HG02852 (cell line): ENCODE measurements around the gene FCHSD1.

Source experiments
- ATAC-seq: cut with Tn5 transposase; IDR thresholded peaks from one replicate; pipeline ENCODE4 v1.9.1; 2021; ENCODE audit warnings: mild to moderate bottlenecking, moderate library complexity; ENCODE audit not compliant: unreplicated experiment

The FCHSD1 gene

DNA sequence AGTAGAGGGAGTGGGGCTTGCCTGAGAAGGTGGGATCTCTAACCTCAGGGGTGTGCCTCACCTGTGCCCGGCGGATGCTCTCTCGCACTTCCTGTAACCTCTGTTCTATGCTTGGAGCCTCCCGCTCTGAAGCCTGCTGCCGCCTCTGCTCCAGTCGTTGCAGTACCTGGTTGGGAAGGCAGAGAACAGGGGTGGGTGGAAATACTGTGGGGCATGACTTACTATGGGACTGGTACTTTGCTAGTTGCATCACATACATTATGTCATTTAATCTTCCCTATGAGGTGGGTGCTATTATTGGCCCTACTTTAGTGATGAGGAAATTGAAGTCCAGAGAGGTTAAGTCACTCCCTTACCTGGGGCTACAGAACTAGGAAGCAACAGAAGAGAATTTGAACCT is 5.2 kb downstream of the FCHSD1 start:
- ATAC-seq: no peak

DNA sequence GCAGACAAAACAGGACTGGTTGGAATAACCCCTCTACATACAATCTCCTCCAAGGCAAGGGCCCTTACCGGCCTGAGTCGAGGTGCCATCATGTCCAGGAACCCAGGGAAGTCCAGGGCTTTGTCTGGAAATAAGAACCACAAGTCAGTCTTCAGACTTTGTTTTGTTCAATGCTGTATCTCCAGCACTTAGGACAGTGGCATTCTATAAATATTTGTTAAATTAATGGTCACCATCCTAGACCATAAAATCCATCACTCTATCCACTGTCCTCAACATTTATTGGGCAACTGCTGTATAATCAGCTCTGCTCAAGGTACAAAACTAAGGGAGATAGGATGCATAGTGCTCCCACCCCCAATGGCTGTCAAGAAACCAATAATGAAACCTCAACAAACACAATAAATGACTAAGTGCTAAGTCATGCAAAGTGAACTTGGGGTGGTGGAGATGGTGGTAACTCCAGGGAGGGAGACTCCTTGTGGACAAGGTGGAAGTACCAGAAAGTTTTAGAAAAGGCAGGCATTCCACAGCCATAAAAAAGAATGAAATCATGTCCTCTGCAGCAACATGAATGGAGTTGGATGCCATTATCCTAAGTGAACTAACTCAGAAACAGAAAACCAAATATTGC is 9.5 kb downstream of the FCHSD1 start:
- ATAC-seq: peak; percentile 53

DNA sequence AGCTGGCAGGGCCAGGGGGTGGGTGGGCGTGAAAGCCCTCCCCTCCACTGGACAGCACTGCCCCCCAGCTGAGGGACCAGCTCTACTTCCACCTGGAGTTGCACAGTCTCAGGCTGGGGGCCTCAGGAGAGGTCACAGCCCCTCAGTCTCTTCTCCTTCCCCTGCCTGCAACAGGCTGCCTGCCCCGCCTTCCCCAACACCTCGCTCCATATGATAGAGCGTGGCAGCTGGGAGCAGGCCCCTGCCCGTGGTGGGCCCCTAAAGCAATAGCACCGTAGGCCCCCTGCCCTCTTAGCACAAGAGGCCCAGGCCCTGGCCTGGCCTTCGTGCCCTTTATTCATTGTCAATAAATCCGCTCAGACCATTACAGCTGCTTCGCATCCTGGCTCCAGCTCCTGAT is 10.5 kb downstream of the FCHSD1 start:
- no peak for ATAC-seq

DNA sequence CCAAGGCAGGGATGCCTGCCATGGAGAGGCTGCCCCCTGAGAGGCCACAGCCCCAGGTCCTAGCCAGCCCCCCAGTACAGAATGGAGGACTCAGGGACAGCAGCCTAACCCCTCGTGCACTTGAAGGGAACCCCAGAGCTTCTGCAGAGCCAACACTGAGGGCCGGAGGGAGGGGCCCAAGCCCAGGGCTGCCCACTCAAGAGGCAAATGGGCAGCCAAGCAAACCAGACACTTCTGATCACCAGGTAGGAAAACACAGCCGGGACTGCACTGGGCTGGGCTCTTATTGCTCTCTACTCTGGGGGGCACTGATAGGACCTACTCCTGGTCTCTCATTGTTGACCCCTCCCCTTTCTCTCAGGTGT is 11.2 kb downstream of the FCHSD1 start:
- no peak for ATAC-seq

DNA sequence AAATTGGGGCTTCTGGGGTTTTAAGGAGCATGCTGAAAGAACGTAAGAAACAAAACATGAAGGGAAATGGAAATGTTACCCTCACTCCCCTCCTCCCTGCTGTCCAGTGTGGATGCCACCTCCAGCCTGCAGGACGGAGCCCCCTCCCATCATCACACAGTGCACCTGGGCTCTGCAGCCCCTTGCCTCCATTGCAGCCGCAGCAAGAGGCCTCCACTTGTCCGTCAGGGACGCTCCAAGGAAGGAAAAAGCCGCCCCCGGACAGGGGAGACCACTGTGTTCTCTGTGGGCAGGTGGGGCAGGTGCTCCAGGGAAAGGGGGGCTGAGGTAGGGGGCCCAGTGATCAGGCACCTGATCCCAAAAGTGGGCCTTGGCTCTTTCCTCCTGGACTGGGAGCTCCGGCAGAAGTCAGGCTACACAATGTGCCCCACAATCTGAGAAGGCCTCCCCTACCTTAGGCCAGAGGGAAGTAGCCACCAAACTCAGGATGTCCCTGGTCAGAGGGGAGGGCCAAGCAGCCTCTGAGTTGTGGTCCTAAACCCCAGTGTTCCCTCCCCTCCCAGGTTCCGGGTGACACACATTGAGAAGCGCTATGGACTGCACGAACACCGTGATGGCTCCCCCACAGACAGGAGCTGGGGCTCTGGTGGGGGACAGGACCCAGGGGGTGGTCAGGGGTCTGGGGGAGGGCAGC is 11.7 kb downstream of the FCHSD1 start:
- no peak for ATAC-seq

DNA sequence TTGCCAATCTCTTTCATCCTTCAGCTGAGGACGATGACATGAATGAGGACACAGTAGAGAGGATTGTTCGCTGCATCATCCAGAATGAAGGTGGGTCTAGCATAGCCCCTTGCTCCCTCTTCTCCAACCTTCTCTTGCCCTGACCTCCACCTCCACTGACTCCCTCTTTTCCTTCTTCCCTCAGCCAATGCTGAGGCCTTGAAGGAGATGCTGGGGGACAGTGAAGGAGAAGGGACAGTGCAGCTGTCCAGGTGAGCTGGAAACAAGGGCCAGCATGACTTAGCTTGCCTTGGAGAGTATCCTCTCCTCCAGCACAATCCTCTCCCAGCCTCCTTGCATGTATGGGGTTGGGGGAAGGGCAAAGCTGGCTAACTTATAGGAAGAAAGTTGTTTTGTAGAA is 12.4 kb downstream of the FCHSD1 start:
- no peak for ATAC-seq

DNA sequence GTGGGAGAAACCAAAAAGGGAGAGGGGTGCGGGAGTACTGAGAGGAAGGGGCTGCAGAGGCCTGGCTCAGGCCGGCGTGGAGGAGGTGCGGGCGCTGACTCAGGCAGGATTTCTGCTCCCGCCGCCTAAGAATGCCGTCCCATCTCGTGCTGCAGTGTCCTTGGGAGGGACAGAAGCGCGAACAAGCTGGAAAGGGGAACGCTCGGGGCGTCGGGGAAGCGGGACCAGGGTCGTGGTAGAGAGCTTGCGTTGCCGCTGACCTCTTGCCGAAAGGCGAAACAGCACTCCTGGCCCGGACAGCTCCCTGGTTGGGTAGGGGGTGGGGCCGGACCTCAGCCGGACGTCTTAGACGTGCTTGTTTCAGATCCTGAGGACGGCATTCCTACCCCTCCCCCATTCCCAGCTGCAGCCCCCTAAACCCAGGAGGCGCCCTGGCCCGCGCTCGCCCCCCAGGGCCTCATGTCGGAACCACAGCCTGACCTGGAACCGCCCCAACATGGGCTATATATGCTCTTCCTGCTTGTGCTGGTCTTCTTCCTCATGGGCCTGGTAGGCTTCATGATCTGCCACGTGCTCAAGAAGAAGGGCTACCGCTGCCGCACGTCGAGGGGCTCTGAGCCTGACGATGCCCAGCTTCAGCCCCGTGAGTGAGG is 13.3 kb downstream of the FCHSD1 start:
- ATAC-seq: peak; percentile 28

DNA sequence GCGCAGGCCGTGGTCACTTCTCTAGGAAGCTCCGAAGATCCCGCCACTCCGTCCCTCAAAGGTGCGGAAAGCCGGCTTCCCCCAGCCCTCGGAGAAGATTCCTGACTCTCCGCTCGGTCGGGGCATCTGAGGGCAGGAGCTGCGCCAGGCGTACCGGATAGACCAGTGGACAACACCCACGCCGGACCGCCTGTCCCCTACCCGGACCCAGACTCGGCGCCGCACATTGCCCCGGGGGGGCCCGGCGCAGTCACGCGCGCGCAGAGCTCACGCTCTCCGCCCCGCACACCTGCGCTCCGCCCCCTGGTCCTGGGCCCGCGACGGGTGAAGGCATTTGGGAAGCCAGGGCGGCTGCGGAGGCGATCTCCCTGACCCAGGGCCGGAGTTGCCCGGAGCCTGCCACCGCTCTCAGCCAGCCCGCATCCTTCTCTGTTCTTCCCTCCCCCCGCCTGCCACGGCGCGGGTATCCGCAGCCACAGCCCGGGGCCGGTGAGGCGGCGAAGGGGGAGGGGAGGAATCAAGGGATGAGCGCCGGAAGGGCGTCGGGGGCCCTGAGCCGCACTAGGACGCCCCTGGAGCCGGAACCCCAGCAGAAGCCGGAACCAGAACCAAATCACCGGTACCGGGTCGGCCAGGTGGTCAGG is 14.0 kb downstream of the FCHSD1 start:
- ATAC-seq: peak; percentile 23

DNA sequence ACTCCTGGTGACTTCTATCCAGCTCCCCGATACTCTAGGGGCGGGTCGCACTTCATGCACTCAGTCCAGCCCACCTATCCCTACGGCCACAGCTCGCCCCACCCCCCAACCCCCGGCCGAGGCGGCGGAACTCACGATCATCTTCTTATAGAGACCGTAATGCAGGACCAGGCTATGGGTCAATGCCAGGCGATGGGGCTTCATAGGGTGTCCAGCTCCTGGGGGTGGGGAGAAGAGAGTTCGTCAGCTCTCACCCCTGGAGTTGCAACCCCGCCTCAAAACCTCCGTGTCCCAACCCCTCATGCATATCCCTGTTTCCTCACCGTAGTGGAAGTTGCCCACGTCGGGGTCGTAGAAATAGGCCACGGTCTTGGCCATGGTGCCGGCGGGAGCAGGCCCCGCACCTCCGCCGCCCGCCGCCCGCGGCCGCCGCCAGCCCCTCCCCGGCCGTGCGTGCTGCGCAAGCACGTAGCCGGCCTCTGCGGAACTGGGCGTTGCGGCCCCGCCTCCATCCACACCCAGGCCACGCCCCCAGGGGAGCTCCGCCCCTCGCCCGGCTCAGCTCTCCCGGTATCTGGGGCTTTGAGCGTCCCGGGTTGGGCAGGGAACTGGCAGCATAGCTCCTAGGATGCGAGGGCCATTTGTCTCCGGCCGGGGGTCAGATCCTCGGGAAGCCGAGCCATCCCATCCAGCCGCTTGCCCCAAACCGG is 14.7 kb downstream of the FCHSD1 start, which contains the start of the genes HDAC3 and RELL2:
HDAC3 (minus strand) TSS at position 437 of the 710 bp plus-strand sequence; CDS start at position 378, 59 bp downstream.
RELL2 (plus strand) TSS at position 585 of the 710 bp plus-strand sequence. CDS start 1,229 bp downstream, outside the sequence.
- peak; percentile 68 for ATAC-seq

DNA sequence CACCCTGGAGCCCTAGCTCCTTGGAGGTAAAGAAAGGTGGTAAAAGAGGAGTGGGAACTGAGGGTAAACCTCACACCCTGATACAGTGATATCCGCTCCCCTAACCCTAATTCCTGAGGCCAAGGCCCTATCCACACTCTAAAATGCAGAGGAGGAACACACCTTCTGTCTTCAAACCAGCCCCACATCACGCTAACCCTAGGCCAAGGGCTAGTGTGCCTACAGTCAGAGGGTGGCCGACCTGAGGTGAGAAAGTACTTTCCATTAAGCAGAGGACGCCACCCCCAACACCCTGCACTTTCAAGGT is 15.2 kb downstream of the FCHSD1 start:
- ATAC-seq: no peak

DNA sequence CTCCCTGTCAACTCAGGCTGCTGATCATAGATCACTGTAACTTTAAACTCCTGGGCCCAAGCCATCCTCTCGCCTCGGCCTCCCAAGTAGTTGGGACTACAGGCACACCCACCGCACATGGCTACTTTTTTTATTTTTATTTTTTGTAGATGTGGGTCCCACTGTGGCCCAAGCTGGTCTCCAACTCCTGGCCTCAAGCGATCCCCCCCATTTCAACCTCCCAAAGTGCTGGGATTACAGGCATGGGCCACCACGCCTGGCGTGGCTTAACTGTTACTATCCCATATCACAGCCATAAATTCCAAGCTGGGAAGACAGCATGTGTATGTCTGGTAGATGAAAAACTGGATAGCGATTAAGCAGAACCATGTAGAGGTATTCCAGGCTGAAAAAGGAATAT is 15.6 kb downstream of the FCHSD1 start:
- no peak for ATAC-seq

DNA sequence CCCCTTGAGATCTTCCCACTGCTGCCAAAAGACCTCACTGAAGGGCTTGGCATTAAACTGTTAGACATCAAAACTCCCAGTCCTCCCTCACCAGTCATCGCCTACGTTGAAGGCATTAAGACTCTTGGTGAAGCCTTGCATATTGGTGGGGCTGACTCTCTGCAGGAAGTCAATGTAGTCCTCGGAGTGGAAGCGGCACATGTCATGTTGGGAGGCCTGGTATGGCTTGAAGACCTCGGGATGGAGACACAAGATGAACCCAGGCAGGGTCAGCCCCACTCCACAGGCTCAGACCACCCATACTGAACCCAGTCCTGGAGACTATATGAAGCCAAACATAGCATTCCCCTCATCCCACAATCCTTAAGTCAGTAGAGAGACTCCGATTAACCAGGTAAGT is 16.5 kb downstream of the FCHSD1 start:
- ATAC-seq: no peak

DNA sequence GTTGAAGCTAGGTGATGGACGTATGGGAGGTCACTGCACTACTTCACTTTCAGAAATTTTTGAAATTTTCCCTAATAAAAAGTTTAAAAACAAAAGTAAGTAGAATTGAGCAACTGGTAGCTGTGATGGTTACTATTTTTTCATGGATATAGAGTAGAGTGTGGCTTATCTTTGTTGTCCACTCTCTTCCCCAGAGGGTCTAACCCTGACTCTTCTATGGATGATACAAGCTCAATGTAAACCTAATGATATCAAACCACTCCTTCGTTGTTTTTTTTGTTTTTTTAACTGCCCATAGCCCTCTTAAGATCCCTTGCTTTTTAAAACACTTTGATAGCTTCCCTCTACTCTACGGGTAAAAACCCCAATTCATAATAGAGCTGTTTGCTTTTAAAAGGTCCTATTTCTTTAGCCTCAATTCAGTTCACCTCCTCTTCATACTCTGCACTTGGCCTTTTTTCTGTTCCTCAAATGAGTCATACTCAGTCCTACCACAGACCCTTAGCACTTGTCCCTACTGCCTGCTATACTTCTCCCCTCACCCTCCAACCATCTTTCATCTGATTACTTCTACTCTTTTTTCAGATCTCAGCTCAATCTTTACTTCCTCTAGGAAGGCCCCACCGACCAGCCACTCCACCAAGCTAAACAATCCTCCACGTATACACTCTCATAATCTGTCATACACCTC is 17.2 kb downstream of the FCHSD1 start:
- peak; percentile 71 for ATAC-seq

DNA sequence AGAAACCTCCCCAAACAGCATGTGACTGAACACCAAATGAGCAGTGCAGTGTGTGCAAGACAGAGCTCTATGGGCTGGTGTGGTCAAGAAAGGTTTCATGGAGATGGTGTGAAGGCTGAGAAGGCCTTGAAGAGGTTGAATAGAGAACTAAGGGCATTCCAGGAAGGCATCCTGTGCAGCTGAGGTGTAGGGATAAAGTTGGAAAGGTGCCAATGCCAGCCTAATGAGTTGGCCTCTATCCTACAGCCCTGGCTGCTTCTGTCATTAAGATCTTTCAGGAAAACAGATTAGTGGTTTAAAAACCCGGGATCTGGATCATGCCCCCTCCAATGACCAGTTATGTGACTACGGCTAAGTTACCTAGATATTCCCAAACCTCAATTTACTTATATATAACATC is 18.6 kb downstream of the FCHSD1 start:
- no peak for ATAC-seq

DNA sequence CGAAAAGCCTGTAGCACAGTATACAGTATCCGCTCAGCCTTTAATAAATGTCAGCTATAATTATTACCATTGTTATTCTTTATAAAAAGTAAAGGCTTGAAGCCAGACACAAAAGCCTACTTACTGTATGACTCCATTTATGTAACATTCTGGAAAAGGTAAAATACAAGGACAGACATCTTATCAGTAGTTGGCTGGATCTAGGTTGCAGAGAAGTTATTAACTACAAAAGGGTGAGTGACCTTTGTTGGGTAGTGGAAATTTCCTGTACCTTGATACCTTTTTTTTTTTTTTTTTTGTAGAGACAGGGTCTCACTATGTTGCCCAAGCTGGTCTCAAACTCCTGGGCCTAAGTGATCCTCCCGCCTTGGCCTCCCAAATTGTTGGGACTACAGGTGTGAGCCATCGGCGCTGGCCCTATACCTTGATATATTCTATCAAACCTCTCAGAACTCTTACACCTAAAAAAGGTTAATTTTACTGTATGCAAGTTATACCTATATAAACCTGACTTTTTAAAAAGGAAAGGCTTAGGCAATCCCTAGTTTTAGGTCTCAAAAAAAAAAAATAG is 20.6 kb downstream of the FCHSD1 start:
- ATAC-seq: no peak

DNA sequence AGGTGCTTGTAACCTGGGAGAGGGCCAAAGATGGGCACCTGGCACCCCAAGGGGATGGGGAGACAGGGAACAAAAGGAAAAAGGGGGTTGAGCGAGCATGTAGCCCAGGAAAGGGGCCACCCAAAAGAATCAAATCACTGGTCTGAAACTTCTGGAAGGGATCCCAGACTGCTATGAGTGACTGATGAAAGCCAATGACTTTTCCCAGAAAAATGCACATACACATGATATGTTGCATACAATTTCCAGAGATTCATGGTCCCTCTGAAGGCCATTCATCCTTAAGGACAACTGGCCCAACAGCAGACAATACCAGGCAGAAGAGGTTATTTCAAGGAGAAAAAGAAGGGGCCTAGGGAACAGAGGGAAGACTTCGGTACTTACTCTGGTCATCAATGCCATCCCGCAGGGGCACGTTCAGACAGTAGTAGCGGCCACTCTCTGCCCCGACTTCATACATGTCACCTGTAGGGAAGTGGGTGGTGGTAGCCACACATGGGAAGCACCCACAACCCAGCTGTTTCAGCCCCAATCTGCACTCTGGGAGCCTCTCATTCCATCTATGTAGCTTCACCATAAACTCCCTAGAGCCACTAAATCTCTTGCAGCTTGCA is 22.9 kb downstream of the FCHSD1 start:
- ATAC-seq: no peak

DNA sequence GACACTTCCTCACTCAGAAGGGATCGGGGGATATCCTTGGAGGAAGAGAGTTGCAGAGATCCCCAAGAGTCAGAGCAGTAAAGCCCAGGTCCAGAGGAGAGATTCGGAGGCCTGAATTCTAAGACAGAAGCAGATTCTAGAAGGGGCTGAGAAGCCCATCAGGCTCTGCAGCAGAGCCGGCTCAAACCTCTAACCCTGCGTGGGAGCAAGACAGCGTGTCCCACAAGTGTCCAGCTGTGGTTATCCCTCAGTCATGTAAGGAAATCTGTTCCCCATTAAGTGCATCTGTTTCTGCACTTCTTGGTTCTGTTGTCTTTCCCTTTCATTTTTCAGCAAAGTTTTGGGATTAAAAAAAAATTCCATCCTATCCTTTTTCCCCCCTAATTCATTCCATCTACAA is 27.6 kb downstream of the FCHSD1 start:
- no peak for ATAC-seq

DNA sequence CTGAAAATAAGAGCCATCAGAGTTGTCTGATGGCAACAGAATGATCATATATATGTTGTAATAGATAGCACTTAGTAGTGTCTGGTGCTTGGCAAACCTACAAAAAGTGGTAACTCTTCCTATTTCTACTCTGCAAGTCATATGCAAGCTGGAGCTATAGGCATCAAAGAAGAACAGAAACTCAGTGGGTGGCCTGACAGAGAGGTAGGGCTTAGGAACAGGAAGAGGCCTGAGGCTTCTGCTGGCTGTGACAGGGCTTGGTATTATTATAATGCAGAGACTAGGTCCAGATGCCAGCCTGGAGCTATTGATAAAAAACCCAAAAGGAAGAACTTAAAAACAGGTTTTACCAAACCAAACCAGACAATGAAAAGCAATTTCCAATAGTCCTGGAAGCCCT is 28.0 kb downstream of the FCHSD1 start:
- peak; percentile 53 for ATAC-seq

DNA sequence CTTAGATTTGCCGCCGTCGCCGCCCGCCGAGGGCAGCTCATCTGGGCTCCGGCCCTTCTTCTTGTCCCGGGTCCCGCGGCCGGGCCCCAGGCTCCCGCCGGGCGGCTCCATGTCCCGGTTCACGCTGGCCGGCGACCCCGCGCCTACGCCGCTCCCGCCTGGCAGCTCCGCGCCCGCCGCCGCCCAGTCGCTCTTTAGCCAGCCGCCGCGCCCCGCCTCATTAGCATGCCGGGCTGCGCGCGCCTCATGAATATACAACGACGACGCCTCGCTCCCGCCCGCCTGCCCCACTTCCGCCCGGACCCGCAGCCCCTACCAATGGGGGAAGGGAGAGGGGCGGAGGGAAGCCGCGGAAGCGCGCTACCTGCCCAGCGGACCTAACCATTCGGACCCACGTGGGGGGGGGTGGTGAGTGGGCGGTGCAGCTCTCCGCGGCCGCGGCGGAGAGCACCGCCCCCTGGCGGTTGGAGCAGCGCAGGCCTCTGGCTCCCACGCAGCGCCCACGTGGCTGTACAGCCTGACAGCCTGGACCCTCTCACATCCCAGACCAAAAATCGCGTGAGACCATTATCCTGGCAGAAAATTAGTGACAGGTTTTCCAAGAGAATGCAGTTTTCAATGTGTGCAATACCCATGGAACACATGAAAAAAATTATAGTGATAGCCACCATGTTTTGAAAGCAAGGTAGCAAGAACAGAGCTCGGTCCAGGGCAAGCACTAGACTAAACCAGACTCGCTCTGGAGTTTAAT is 32.2 kb downstream of the FCHSD1 start, which contains the start of gene DIAPH1:
DIAPH1 (minus strand) TSS at position 197 of the 751 bp plus-strand sequence; CDS start at position 111, 86 bp downstream.
- ATAC-seq: peak; percentile 79
